Measurements from ENCODE around the gene RHBG.

DNA sequence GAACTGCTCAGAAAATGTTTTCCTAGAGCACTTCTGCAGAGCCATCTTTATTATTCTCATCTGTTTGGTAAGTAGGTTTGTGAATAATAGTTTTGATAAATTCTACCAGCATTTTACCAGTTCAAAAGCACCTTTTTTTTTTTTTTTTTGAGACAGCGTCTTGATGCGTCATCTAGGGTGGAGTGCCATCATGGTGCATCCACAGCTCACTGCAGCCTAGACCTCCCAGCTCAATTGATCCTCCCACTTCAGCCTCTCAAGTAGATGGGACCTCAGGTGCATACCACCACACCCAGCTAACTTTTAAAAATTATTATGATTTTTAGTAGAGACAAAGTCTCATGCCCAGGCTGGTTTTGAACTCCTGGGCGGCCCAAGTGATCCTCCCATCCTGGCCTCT lies 9.8 kb upstream of the RHBG start:
- TF ChIP-seq POLR2A (IDR thresholded peaks at IDR 0.05; ENCODE audit: low read depth, low read length) (no peak), SMC3 (IDR thresholded peaks at IDR 0.05; ENCODE audit: low read depth, low read length) (no peak), FOS (IDR thresholded peaks at IDR 0.05; ENCODE audit: low read depth, low read length) (no peak), MAFK (IDR thresholded peaks at IDR 0.05; ENCODE audit: low read depth, low read length) (no peak), BHLHE40 (IDR thresholded peaks at IDR 0.05; ENCODE audit: low read depth, low read length) (no peak), MXI1 (IDR thresholded peaks at IDR 0.05; ENCODE audit: borderline replicate concordance, low read depth, low read length) (no peak), CHD1 (IDR thresholded peaks at IDR 0.05; ENCODE audit: low read depth, low read length) (no peak), CEBPB (IDR thresholded peaks at IDR 0.05; ENCODE audit: low read depth, low read length) (no peak), RAD21 (IDR thresholded peaks at IDR 0.05; ENCODE audit: low read length) (no peak), RFX5 (IDR thresholded peaks at IDR 0.05; ENCODE audit: low read depth, low read length) (no peak), RCOR1 (IDR thresholded peaks at IDR 0.05; ENCODE audit: insufficient replicate concordance, low read length) (no peak), MAZ (IDR thresholded peaks at IDR 0.05; ENCODE audit: borderline replicate concordance, low read depth, low read length) (no peak)
- TF ChIP-seq, protein P1, sequence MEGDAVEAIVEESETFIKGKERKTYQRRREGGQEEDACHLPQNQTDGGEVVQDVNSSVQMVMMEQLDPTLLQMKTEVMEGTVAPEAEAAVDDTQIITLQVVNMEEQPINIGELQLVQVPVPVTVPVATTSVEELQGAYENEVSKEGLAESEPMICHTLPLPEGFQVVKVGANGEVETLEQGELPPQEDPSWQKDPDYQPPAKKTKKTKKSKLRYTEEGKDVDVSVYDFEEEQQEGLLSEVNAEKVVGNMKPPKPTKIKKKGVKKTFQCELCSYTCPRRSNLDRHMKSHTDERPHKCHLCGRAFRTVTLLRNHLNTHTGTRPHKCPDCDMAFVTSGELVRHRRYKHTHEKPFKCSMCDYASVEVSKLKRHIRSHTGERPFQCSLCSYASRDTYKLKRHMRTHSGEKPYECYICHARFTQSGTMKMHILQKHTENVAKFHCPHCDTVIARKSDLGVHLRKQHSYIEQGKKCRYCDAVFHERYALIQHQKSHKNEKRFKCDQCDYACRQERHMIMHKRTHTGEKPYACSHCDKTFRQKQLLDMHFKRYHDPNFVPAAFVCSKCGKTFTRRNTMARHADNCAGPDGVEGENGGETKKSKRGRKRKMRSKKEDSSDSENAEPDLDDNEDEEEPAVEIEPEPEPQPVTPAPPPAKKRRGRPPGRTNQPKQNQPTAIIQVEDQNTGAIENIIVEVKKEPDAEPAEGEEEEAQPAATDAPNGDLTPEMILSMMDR (conservative IDR thresholded peaks at IDR 0.05; ENCODE audit: low read depth, low read length) = no peak
- TF ChIP-seq, protein P2, sequence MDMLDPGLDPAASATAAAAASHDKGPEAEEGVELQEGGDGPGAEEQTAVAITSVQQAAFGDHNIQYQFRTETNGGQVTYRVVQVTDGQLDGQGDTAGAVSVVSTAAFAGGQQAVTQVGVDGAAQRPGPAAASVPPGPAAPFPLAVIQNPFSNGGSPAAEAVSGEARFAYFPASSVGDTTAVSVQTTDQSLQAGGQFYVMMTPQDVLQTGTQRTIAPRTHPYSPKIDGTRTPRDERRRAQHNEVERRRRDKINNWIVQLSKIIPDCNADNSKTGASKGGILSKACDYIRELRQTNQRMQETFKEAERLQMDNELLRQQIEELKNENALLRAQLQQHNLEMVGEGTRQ (IDR thresholded peaks at IDR 0.05; ENCODE audit: low read depth, low read length) = no peak

All from IMR-90 (cell line).